ENCODE results near the gene WNT10A.

GRCh38 chr2:218880859-218881594 lies 375 bp downstream of the WNT10A start:
- TF ChIP-seq CTCF (IDR thresholded peaks at IDR 0.05) (no peak), POLR2A (IDR thresholded peaks at IDR 0.05) (no peak)

All from suprapubic skin (tissue), 3 donors.